ENCODE data around the gene PITRM1.
A peak's percentile ranks its signal among the peaks of the same experiment; 100 is the strongest.

Gene PITRM1

DNA sequence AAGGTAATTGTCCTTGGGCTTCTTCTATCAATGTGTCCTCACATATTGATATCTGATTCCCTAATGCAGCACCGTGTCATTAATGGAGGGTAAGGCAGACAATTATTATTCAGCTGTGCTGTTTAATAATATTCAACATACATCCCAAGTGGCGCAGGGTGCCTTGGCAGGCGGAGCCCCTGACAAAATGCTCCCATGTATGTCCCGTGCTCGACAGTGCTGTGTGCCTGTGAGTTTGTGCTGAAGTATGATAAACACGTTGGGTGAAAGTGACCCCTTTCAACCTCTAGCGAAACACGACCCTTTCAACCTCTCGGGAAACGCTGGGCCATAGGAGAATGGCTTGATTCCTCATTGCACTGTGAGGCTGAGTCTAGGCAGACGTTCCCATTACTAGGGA is 73.9 kb downstream of the PITRM1 start:
- DNase-seq: no peak
- peak overlapping the region; percentile 65 for H3K27ac ChIP-seq
- H3K4me3 ChIP-seq (ENCODE audit: low read depth, low read length): no peak overlapping the region
- in situ Hi-C loops (cut with HindIII; ENCODE audit: low pct_ligation_motif_present, low sequenced_read_pairs): no loop called here
- TF ChIP-seq, protein P1, sequence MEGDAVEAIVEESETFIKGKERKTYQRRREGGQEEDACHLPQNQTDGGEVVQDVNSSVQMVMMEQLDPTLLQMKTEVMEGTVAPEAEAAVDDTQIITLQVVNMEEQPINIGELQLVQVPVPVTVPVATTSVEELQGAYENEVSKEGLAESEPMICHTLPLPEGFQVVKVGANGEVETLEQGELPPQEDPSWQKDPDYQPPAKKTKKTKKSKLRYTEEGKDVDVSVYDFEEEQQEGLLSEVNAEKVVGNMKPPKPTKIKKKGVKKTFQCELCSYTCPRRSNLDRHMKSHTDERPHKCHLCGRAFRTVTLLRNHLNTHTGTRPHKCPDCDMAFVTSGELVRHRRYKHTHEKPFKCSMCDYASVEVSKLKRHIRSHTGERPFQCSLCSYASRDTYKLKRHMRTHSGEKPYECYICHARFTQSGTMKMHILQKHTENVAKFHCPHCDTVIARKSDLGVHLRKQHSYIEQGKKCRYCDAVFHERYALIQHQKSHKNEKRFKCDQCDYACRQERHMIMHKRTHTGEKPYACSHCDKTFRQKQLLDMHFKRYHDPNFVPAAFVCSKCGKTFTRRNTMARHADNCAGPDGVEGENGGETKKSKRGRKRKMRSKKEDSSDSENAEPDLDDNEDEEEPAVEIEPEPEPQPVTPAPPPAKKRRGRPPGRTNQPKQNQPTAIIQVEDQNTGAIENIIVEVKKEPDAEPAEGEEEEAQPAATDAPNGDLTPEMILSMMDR (IDR thresholded peaks at IDR 0.05; ENCODE audit: low read depth, low read length, missing control alignments): no peak
- peaks cover 40% of the 10 kb centered on the region for H3K36me3 ChIP-seq (replicated peaks)
- H3K27me3 ChIP-seq (replicated peaks): no peaks in the 10 kb centered on the region

DNA sequence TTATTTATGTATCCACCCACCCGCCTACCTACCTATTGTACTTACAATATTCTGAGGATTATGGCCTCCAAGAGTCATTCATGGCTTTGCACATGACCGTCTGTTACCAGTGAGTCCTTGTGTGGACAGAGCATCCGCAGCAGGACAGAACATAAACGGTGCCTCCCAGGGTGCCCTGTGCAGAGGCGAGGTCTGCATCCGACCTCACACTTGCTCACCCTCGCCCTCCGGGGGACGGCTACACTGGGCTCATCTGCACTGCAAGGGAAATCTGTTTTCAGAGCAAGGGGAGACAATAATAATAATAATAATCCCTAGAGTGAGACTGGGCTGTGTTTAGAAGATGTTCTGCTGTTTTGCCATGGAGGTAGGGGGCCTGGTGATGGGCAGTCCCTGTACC is 75.4 kb downstream of the PITRM1 start:
- in situ Hi-C loops (cut with HindIII; ENCODE audit: low pct_ligation_motif_present, low sequenced_read_pairs): no loop called here
- TF ChIP-seq, protein P1 (IDR thresholded peaks at IDR 0.05; ENCODE audit: low read depth, low read length, missing control alignments): no peak
- peak overlapping the region; percentile 99 for H3K27ac ChIP-seq

DNA sequence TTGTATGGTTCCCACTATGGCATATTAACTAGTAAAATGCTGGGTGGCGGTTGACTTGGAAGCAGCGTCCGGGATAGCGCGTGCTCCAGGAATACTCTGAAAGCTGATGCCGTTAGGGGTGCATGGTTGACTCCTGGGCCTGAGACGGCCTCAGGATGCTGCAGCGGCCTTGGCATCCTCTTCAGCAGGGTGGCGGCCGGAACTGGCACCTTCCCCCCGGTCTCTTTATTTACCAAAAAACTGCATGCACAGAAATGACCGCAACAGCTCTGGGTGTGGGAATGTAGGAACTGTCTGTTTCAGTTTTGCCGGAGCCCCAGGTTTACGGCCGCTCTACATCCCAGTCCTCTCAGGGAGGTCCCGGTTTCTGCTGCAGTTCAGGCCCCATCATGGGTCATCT is 76.4 kb downstream of the PITRM1 start:
- DNase-seq: no peak
- peak overlapping the region; percentile 99 for H3K27ac ChIP-seq

More for the DNA sequence above, 75.4 kb downstream of the PITRM1 start:
- no peak for DNase-seq
- Histone ChIP-seq H3K36me3 (replicated peaks) (peaks cover 25% of the 10 kb centered on the region), H3K4me3 (ENCODE audit: low read depth, low read length) (no peak overlapping the region), H3K27me3 (replicated peaks) (no peaks in the 10 kb centered on the region)

DNA sequence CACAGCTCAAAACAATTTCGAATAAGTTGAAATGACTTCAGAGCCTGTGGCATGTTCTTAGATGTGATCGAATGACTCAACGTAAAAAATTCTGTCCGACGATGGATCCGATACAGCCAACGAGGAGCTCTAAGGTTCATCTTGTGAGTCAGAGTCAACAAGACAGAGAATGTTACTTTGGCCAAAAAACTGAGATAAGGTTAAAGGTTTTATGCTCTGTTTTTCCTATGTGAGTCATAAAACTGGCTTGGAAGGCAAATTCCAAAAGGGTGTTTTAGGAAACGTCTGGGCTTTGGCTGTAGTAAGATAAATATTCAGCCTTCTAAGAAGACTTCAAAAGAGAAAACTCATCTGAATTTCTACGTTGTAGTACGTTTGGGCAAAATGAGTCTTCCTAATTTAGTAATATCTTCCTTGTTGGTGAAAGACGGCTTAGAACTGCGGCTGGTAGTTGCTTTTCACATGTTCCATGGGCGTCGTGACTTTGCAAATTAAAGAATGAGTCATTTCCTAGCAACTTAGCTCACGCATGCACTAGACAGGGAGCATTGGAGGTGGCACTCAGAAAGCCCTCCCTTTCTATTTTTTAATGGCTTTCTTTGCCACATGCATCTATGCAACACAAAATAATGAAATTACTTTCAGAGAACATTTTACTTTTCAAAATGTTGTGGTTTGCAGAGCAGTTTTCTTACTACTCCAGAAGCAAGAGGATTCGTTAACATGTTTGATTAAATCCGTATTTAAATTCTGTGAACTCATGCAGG is 77.0 kb downstream of the PITRM1 start:
- in situ Hi-C loops (cut with HindIII; ENCODE audit: low pct_ligation_motif_present, low sequenced_read_pairs): no loop called here
- Histone ChIP-seq H3K36me3 (replicated peaks) (peaks cover 14% of the 10 kb centered on the region), H3K27me3 (replicated peaks) (no peaks in the 10 kb centered on the region), H3K4me3 (ENCODE audit: low read depth, low read length) (no peak overlapping the region), H3K27ac (peak overlapping the region; percentile 99)
- DNase-seq: peak; percentile 99
- TF ChIP-seq, protein P1 (IDR thresholded peaks at IDR 0.05; ENCODE audit: low read depth, low read length, missing control alignments): no peak

More for the DNA sequence above, 76.4 kb downstream of the PITRM1 start:
- Histone ChIP-seq H3K27me3 (replicated peaks) (no peaks in the 10 kb centered on the region), H3K36me3 (replicated peaks) (peaks cover 18% of the 10 kb centered on the region), H3K4me3 (ENCODE audit: low read depth, low read length) (no peak overlapping the region)
- in situ Hi-C loops (cut with HindIII; ENCODE audit: low pct_ligation_motif_present, low sequenced_read_pairs): no loop called here
- TF ChIP-seq, protein P1 (IDR thresholded peaks at IDR 0.05; ENCODE audit: low read depth, low read length, missing control alignments): no peak

DNA sequence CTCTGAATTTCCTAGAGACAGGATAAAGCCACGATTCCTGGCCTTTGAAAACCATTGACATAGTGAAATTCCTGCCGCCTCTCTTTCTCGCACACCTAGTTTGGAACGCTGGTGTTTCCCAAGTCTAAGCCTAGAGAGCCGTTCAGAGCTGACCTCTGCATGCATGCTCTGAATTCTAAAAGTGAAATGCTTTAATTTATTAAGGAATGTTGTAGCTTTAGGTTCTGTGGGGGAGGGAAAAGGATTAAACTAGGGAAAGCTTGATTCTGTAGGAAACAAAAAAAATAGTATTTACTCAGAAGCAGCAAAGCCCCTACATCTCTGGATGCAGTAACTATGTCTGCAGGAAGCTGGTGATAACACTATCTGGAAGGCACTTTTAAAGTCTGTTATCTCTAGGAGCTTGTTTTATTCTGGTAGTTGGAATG is 78.0 kb downstream of the PITRM1 start:
- peak overlapping the region; percentile 99 for H3K27ac ChIP-seq
- in situ Hi-C loops (cut with HindIII; ENCODE audit: low pct_ligation_motif_present, low sequenced_read_pairs): no loop called here
- no peaks in the 10 kb centered on the region for H3K27me3 ChIP-seq (replicated peaks)
- no peak for DNase-seq
- TF ChIP-seq, protein P1 (IDR thresholded peaks at IDR 0.05; ENCODE audit: low read depth, low read length, missing control alignments): no peak
- no peak overlapping the region for H3K4me3 ChIP-seq (ENCODE audit: low read depth, low read length)
- H3K36me3 ChIP-seq (replicated peaks): peaks cover 5% of the 10 kb centered on the region
